H9 (cell line): ENCODE results near the gene KIF26B. TPM values are rescaled to one million over a fixed set of nuclear protein-coding genes. Genes with fewer than 3 reads are reported as not detected.

Source experiments
- DNase-seq: peaks from one replicate; pipeline ENCODE4 v3.0.0-alpha.2; 2017
- H2AFZ ChIP-seq: one replicate; pipeline ENCODE4 v1.6.1; 2013; ENCODE audit warnings: mild to moderate bottlenecking, low read length, control low read depth, moderate library complexity
- H2AK5ac ChIP-seq: 2 replicates; pipeline ENCODE4 v1.6.1; 2013; ENCODE audit warnings: low read length, control low read depth, mixed read lengths; ENCODE audit not compliant: insufficient read length
- H2BK120ac ChIP-seq: one replicate; pipeline ENCODE4 v1.6.1; 2013; ENCODE audit warnings: low read depth, mild to moderate bottlenecking, low read length, control low read depth, inconsistent platforms; ENCODE audit not compliant: poor library complexity, severe bottlenecking
- H2BK12ac ChIP-seq: 2 replicates; pipeline ENCODE4 v1.6.1; 2013; ENCODE audit warnings: low read length, control low read depth, mixed read lengths, low read depth; ENCODE audit not compliant: insufficient read length
- H2BK15ac ChIP-seq: 2 replicates; pipeline ENCODE4 v1.6.1; 2013; ENCODE audit warnings: low read depth, low read length, control low read depth
- H2BK20ac ChIP-seq: one replicate; pipeline ENCODE4 v1.6.1; 2013; ENCODE audit warnings: low read depth, mild to moderate bottlenecking, low read length, control low read depth, inconsistent platforms; ENCODE audit not compliant: poor library complexity, severe bottlenecking
- H2BK5ac ChIP-seq: 2 replicates; pipeline ENCODE4 v1.6.1; 2013; ENCODE audit warnings: low read length, control low read depth, mixed read lengths; ENCODE audit not compliant: insufficient read length
- H3K14ac ChIP-seq: 2 replicates; pipeline ENCODE4 v1.6.1; 2013; ENCODE audit warnings: low read length, control low read depth; ENCODE audit not compliant: insufficient read depth
- H3K18ac ChIP-seq: 2 replicates; pipeline ENCODE4 v1.6.1; 2013; ENCODE audit warnings: low read depth, mild to moderate bottlenecking, mixed read lengths, low read length, control low read depth; ENCODE audit not compliant: insufficient read length
- H3K23ac ChIP-seq: 2 replicates; pipeline ENCODE4 v1.6.1; 2013; ENCODE audit warnings: low read length, control low read depth, mixed read lengths, low read depth; ENCODE audit not compliant: insufficient read length
- H3K23me2 ChIP-seq: 2 replicates; pipeline ENCODE4 v1.6.1; 2013; ENCODE audit warnings: low read depth, mild to moderate bottlenecking, mixed read lengths, low read length, control low read depth; ENCODE audit not compliant: insufficient read length, poor library complexity, severe bottlenecking
- H3K27ac ChIP-seq: 2 replicates; pipeline ENCODE4 v1.5.1; 2013; ENCODE audit warnings: low read length, control low read depth, mixed read lengths, low read depth; ENCODE audit not compliant: insufficient read length
- H3K27me3 ChIP-seq: 2 replicates; pipeline ENCODE4 v1.6.1; 2013; ENCODE audit warnings: low read length, control low read depth, inconsistent platforms; ENCODE audit not compliant: insufficient read depth
- H3K4ac ChIP-seq: 2 replicates; pipeline ENCODE4 v1.6.1; 2013; ENCODE audit warnings: low read depth, mild to moderate bottlenecking, control low read depth, inconsistent platforms, low read length, moderate library complexity
- H3K4me1 ChIP-seq: 2 replicates; pipeline ENCODE4 v1.6.1; 2013; ENCODE audit warnings: low read length, control low read depth, inconsistent platforms; ENCODE audit not compliant: insufficient read depth
- H3K4me2 ChIP-seq: 2 replicates; pipeline ENCODE4 v1.6.1; 2013; ENCODE audit warnings: low read length, control low read depth, mixed read lengths; ENCODE audit not compliant: insufficient read length, insufficient read depth
- H3K56ac ChIP-seq: 2 replicates; pipeline ENCODE4 v1.6.1; 2013; ENCODE audit warnings: low read depth, mild to moderate bottlenecking, mixed read lengths, low read length, control low read depth; ENCODE audit not compliant: insufficient read length
- H3K79me1 ChIP-seq: 2 replicates; pipeline ENCODE4 v1.6.1; 2013; ENCODE audit warnings: low read depth, mild to moderate bottlenecking, moderate library complexity, low read length, control low read depth, inconsistent platforms; ENCODE audit not compliant: insufficient read depth, poor library complexity, severe bottlenecking
- H3K79me2 ChIP-seq: 2 replicates; pipeline ENCODE4 v1.6.1; 2013; ENCODE audit warnings: low read length, control low read depth, inconsistent platforms; ENCODE audit not compliant: insufficient read depth
- H3K9ac ChIP-seq: 2 replicates; pipeline ENCODE4 v1.6.1; 2013; ENCODE audit warnings: low read length, control low read depth, mixed read lengths; ENCODE audit not compliant: insufficient read length; ENCODE audit errors: extremely low read depth
- H3K9me3 ChIP-seq: one replicate; pipeline ENCODE4 v1.6.1; 2013; ENCODE audit warnings: low read depth, low read length, inconsistent platforms; ENCODE audit not compliant: control insufficient read depth
- H3T11ph ChIP-seq: one replicate; pipeline ENCODE4 v1.6.1; 2013; ENCODE audit warnings: mild to moderate bottlenecking, low read length, control low read depth, inconsistent platforms
- H4K20me1 ChIP-seq: one replicate; pipeline ENCODE4 v1.6.1; 2013; ENCODE audit not compliant: control insufficient read depth, insufficient read length, insufficient read depth
- H4K5ac ChIP-seq: 2 replicates; pipeline ENCODE4 v1.6.1; 2013; ENCODE audit warnings: low read depth, mild to moderate bottlenecking, mixed read lengths, low read length, control low read depth; ENCODE audit not compliant: insufficient read length
- H4K8ac ChIP-seq: replicated peaks from 2 replicates; pipeline ENCODE4 v1.6.1; 2013; ENCODE audit warnings: low read length, control low read depth, mixed read lengths, low read depth; ENCODE audit not compliant: insufficient read length
- H4K91ac ChIP-seq: 2 replicates; pipeline ENCODE4 v1.6.1; 2013; ENCODE audit warnings: low read depth, mild to moderate bottlenecking, moderate library complexity, mixed read lengths, low read length, control low read depth; ENCODE audit not compliant: insufficient read length
- H3K27ac Mint-ChIP-seq, 3 experiments: 2 replicates in 2 of 3; 3 replicates in 1 of 3; pipeline ENCODE4 v1.8.0; 2020 to 2021; ENCODE audit warnings: mixed read lengths in 3 of 3, mild to moderate bottlenecking in 1 of 3, moderate library complexity in 1 of 3
- H3K27me3 Mint-ChIP-seq: 2 replicates; pipeline ENCODE4 v1.8.0; 2021; ENCODE audit warnings: low read depth, mild to moderate bottlenecking, moderate library complexity, mixed read lengths
- H3K36me3 Mint-ChIP-seq, 3 experiments: 2 replicates in 2 of 3; 3 replicates in 1 of 3; pipeline ENCODE4 v1.8.0; 2020 to 2021; ENCODE audit warnings: low read depth in 3 of 3, mixed read lengths in 3 of 3; ENCODE audit not compliant: insufficient read depth in 1 of 3
- H3K4me1 Mint-ChIP-seq, 2 experiments: 2 replicates each; pipeline ENCODE4 v1.8.0; 2020; ENCODE audit warnings: mixed read lengths in 2 of 2
- H3K4me3 Mint-ChIP-seq, 2 experiments: 2 replicates in 1 of 2; 3 replicates in 1 of 2; pipeline ENCODE4 v1.8.0; 2020 to 2021; ENCODE audit warnings: mild to moderate bottlenecking in 2 of 2, mixed read lengths in 2 of 2, moderate library complexity in 1 of 2
- H3K9me3 Mint-ChIP-seq, 2 experiments: 2 replicates in 1 of 2; 3 replicates in 1 of 2; pipeline ENCODE4 v1.8.0; 2020; ENCODE audit warnings: mild to moderate bottlenecking in 2 of 2, mixed read lengths in 2 of 2, moderate library complexity in 1 of 2
- CTCF ChIP-seq: fragments of 200-600 bp; sonication (generic); conservative IDR thresholded peaks from 3 replicates; pipeline ENCODE4 v1.8.0; 2021; ENCODE audit warnings: antibody characterized with exemption, mild to moderate bottlenecking
- WGBS: extraction: QIAGEN DNeasy Blood & Tissue Kit; methylation state at CpG from one replicate; pipeline ENCODE4 v1.1.7; 2013; ENCODE audit warnings: missing lambda C conversion rate, low lambda C conversion rate, mixed read lengths; ENCODE audit not compliant: insufficient read length; ENCODE audit errors: extremely low coverage; 5-methylcytosine and 5-hydroxymethylcytosine counted together
- total RNA-seq: library from RNA; stranded (reverse); gene quantifications from 2 replicates; pipeline ENCODE4 v1.2.1, GENCODE V29; 2021

KIF26B gene
- total RNA-seq, 1 experiment from 2014 or later: 0.13 TPM

GRCh38 chr1:245444945-245445344 lies 290.2 kb downstream of the KIF26B start:
- H4K20me1 ChIP-seq: no peaks in the 10 kb centered on the region
- DNase-seq: no peak
- no CpG with 5 or more reads among the region's 5 CpGs for WGBS
- Mint-ChIP-seq H3K27me3 (no peaks in the 10 kb centered on the region; the same call in 1 of the 2 replicates), H3K4me3 (no peak overlapping the region), H3K9me3 (no peaks in the 10 kb centered on the region; a peak in 1 of 5 replicates), H3K27ac (no peak overlapping the region), H3K36me3 (no peaks in the 10 kb centered on the region), H3K4me1 (peaks cover 16 to 21% of the 10 kb centered on the region in 2 experiments)
- no peak overlapping the region for H2AFZ ChIP-seq
- H2BK15ac ChIP-seq: no peak overlapping the region
- no peak overlapping the region for H3K9ac ChIP-seq
- no peak overlapping the region for H2BK120ac ChIP-seq
- no peak overlapping the region for H4K5ac ChIP-seq
- no peaks in the 10 kb centered on the region for H3K9me3 ChIP-seq
- no peaks in the 10 kb centered on the region for H3K23me2 ChIP-seq
- no peak overlapping the region for H3T11ph ChIP-seq
- H3K27me3 ChIP-seq: no peaks in the 10 kb centered on the region
- H2BK20ac ChIP-seq: no peak overlapping the region
- H3K14ac ChIP-seq: no peak overlapping the region
- no peak overlapping the region for H3K23ac ChIP-seq
- H4K91ac ChIP-seq: no peak overlapping the region
- no peak overlapping the region for H3K4me2 ChIP-seq
- no peak overlapping the region for H3K56ac ChIP-seq
- H3K18ac ChIP-seq: no peak overlapping the region
- H2BK5ac ChIP-seq: no peak overlapping the region
- no peak overlapping the region for H3K4ac ChIP-seq
- H3K79me2 ChIP-seq: no peaks in the 10 kb centered on the region
- H4K8ac ChIP-seq: no peak overlapping the region
- no peak for TF ChIP-seq CTCF
- peaks cover 4% of the 10 kb centered on the region; the same call in 1 of the 2 replicates for H3K4me1 ChIP-seq
- H3K27ac ChIP-seq: no peak overlapping the region
- no peak overlapping the region for H2BK12ac ChIP-seq
- no peak overlapping the region for H2AK5ac ChIP-seq
- no peaks in the 10 kb centered on the region for H3K79me1 ChIP-seq
